CD14-positive monocyte (primary cell): ENCODE data around the gene QSER1. TPM values are rescaled to one million over a fixed set of nuclear protein-coding genes. Genes with fewer than 3 reads are reported as not detected.

Source experiments
- DNase-seq, 3 donors: peaks; one replicate each; pipeline ENCODE4 v3.0.0-alpha.2; 2011 to 2022
- H2AFZ ChIP-seq: 2 replicates; pipeline ENCODE4 v1.6.0; 2012; ENCODE audit warnings: mild to moderate bottlenecking, low read depth, low read length, inconsistent platforms; ENCODE audit not compliant: insufficient read depth, poor library complexity, severe bottlenecking
- H3K27ac ChIP-seq, 2 donors: 1 replicate in 1 of 2; 2 replicates in 1 of 2; pipeline ENCODE4 v1.5.1; 2012 to 2013; ENCODE audit warnings: low read length in 2 of 2, control low read depth in 1 of 2, inconsistent platforms in 1 of 2, low read depth in 1 of 2, mild to moderate bottlenecking in 1 of 2
- H3K27me3 ChIP-seq, 2 donors: one replicate each; pipeline versions ENCODE4 v1.6.0 to v1.6.1; 2011 to 2013; ENCODE audit warnings: low read length in 2 of 2; ENCODE audit not compliant: control insufficient read depth in 2 of 2, insufficient read depth in 2 of 2
- H3K36me3 ChIP-seq, 2 donors: replicated peaks in 1 of 2; 1 replicate in 1 of 2; 2 replicates in 1 of 2; pipeline versions ENCODE4 v1.5.1 to v1.6.1; 2012 to 2013; ENCODE audit warnings: low read length in 2 of 2, control low read depth in 1 of 2, inconsistent platforms in 1 of 2, mild to moderate bottlenecking in 1 of 2; ENCODE audit not compliant: insufficient read depth in 2 of 2, control insufficient read depth in 1 of 2
- H3K4me1 ChIP-seq, 2 donors: 1 replicate in 1 of 2; 2 replicates in 1 of 2; pipeline versions ENCODE4 v1.5.1 to v1.6.1; 2012 to 2013; ENCODE audit warnings: low read length in 2 of 2, control low read depth in 1 of 2, inconsistent platforms in 1 of 2, mild to moderate bottlenecking in 1 of 2, moderate library complexity in 1 of 2; ENCODE audit not compliant: insufficient read depth in 2 of 2, control insufficient read depth in 1 of 2
- H3K4me2 ChIP-seq: replicated peaks from 2 replicates; pipeline ENCODE3; 2012; ENCODE audit warnings: low read length, moderate library complexity, mild to moderate bottlenecking; ENCODE audit not compliant: poor library complexity, severe bottlenecking; ENCODE audit errors: extremely low read depth
- H3K4me3 ChIP-seq, 3 experiments: fragments of 200-600 bp in 1 of 3; sonication (generic) in 1 of 3; replicated peaks in 1 of 3; 1 replicate in 2 of 3; 2 replicates in 1 of 3; pipeline ENCODE4 v1.5.1; 2011 to 2013; ENCODE audit warnings: low read length in 3 of 3, mild to moderate bottlenecking in 3 of 3, control low read depth in 2 of 3, low read depth in 2 of 3, inconsistent platforms in 1 of 3, moderate library complexity in 1 of 3
- H3K79me2 ChIP-seq: 2 replicates; pipeline ENCODE4 v1.6.0; 2012; ENCODE audit warnings: mild to moderate bottlenecking, control low read depth, inconsistent platforms, low read length, moderate library complexity; ENCODE audit not compliant: insufficient read depth
- H3K9ac ChIP-seq: 2 replicates; pipeline ENCODE4 v1.6.0; 2017; ENCODE audit warnings: low read length, mild to moderate bottlenecking; ENCODE audit not compliant: insufficient read depth, poor library complexity, severe bottlenecking
- H3K9me3 ChIP-seq, 2 donors: replicated peaks in 1 of 2; 1 replicate in 1 of 2; 2 replicates in 1 of 2; pipeline versions ENCODE4 v1.5.1 to v1.6.1; 2012 to 2013; ENCODE audit warnings: low read length in 2 of 2, control low read depth in 1 of 2; ENCODE audit not compliant: control insufficient read depth in 1 of 2, insufficient read depth in 1 of 2
- H4K20me1 ChIP-seq: 2 replicates; pipeline ENCODE4 v1.6.0; 2012; ENCODE audit warnings: mild to moderate bottlenecking, low read length, control low read depth, moderate library complexity; ENCODE audit not compliant: insufficient read depth
- H3K27ac Mint-ChIP-seq, 7 donors: one replicate each; pipeline ENCODE4 v1.8.0; 2020; ENCODE audit warnings: mild to moderate bottlenecking in 7 of 7, mixed read lengths in 7 of 7, moderate library complexity in 6 of 7, inconsistent platforms in 2 of 7
- H3K27me3 Mint-ChIP-seq, 3 donors: one replicate each; pipeline ENCODE4 v1.8.0; 2021 to 2022; ENCODE audit warnings: low read depth in 3 of 3, mild to moderate bottlenecking in 3 of 3, mixed read lengths in 3 of 3, moderate library complexity in 3 of 3, inconsistent platforms in 1 of 3
- H3K36me3 Mint-ChIP-seq, 2 donors: one replicate each; pipeline ENCODE4 v1.8.0; 2020; ENCODE audit warnings: mixed read lengths in 2 of 2, inconsistent platforms in 1 of 2, mild to moderate bottlenecking in 1 of 2
- H3K4me1 Mint-ChIP-seq: one replicate; pipeline ENCODE4 v1.8.0; 2020; ENCODE audit warnings: mild to moderate bottlenecking, mixed read lengths
- H3K4me3 Mint-ChIP-seq, 2 donors: one replicate each; pipeline ENCODE4 v1.8.0; 2020; ENCODE audit warnings: mild to moderate bottlenecking in 2 of 2, mixed read lengths in 2 of 2, moderate library complexity in 1 of 2
- H3K9me3 Mint-ChIP-seq, 7 donors: one replicate each; pipeline ENCODE4 v1.8.0; 2020 to 2022; ENCODE audit warnings: mixed read lengths in 7 of 7, mild to moderate bottlenecking in 6 of 7, moderate library complexity in 6 of 7, inconsistent platforms in 2 of 7
- CTCF ChIP-seq: fragments of 200-600 bp; IDR thresholded peaks from one replicate; pipeline ENCODE4 v1.8.0; 2022; ENCODE audit warnings: antibody characterized with exemption, mild to moderate bottlenecking
- WGBS: methylation state at CpG from one replicate; pipeline ENCODE4 v1.1.5; 2013; ENCODE audit warnings: missing lambda C conversion rate; ENCODE audit not compliant: insufficient coverage; 5-methylcytosine and 5-hydroxymethylcytosine counted together
- intact Hi-C, 2 donors: fragments of 100-400 bp; cut with micrococcal nuclease; formaldehyde crosslinking; loops; one replicate each; pipeline versions ENCODE4 v1.15.0 to v1.15.1; 2023
- polyA plus RNA-seq, 3 donors: library from polyadenylated mRNA; depleted of rRNA in 1 of 3; unstranded in 2 of 3; stranded (reverse) in 1 of 3; fragments of 300-500 nt in 2 of 3; fragments of >200 nt in 1 of 3; fragmentation: Illumina TruSeq in 2 of 3; gene quantifications; 1 replicate in 2 of 3; 2 replicates in 1 of 3; pipeline ENCODE4 v1.2.3, GENCODE V29; 2012 to 2021

QSER1 gene
- polyA plus RNA-seq, 3 donors: 1.1 to 7.0 (median 2.5) TPM

- H3K4me1 Mint-ChIP-seq: peaks cover 7% of the 10 kb centered on the region
- no peaks in the 10 kb centered on the region for H3K27me3 ChIP-seq
- no peak overlapping the region for H3K27ac Mint-ChIP-seq
- no peaks in the 10 kb centered on the region for H3K9me3 Mint-ChIP-seq
- H3K79me2 ChIP-seq: peaks cover 54% of the 10 kb centered on the region
- no peaks in the 10 kb centered on the region for H3K9me3 ChIP-seq
- no peaks in the 10 kb centered on the region for H3K27me3 Mint-ChIP-seq
- H3K4me2 ChIP-seq: no peak overlapping the region
- no peak overlapping the region for H3K4me3 ChIP-seq
- no CpG with 5 or more reads among the region's 1 CpG for WGBS
- no peak for TF ChIP-seq CTCF
- DNase-seq: no peak
- intact Hi-C loops: no loop called here
- H3K9ac ChIP-seq: no peak overlapping the region
- no peak overlapping the region for H2AFZ ChIP-seq
- no peak overlapping the region for H3K27ac ChIP-seq
- no peaks in the 10 kb centered on the region for H3K4me1 ChIP-seq
- H3K36me3 ChIP-seq: no peaks in the 10 kb centered on the region
- peaks cover 3 to 5% of the 10 kb centered on the region in 2 donors for H3K36me3 Mint-ChIP-seq
- H3K4me3 Mint-ChIP-seq: no peak overlapping the region
- peaks cover 32% of the 10 kb centered on the region for H4K20me1 ChIP-seq
These were observed 28.6 kb downstream of the QSER1 start for GRCh38 chr11:32921204-32921603.

- no peaks in the 10 kb centered on the region for H3K4me1 Mint-ChIP-seq
- peaks cover 56 to 62% of the 10 kb centered on the region in 2 donors for H3K36me3 Mint-ChIP-seq
These were observed 39.0 kb downstream of the QSER1 start for GRCh38 chr11:32931606-32932005.

More at GRCh38 chr11:32931606-32932005, 39.0 kb downstream of the QSER1 start:
- TF ChIP-seq CTCF: no peak
- no CpG with 5 or more reads among the region's 1 CpG for WGBS
- no peak overlapping the region for H2AFZ ChIP-seq
- H3K27me3 ChIP-seq: no peaks in the 10 kb centered on the region
- H3K4me2 ChIP-seq: no peak overlapping the region
- H3K4me3 Mint-ChIP-seq: no peak overlapping the region
- H3K9me3 ChIP-seq: no peaks in the 10 kb centered on the region
- no peaks in the 10 kb centered on the region for H4K20me1 ChIP-seq
- DNase-seq: no peak
- H3K27ac ChIP-seq: no peak overlapping the region
- no peak overlapping the region for H3K27ac Mint-ChIP-seq
- H3K27me3 Mint-ChIP-seq: peaks cover 0 to 2% (median 0%) of the 10 kb centered on the region in 3 donors
- H3K9ac ChIP-seq: no peak overlapping the region
- H3K4me1 ChIP-seq: no peaks in the 10 kb centered on the region
- peaks cover 2% of the 10 kb centered on the region for H3K79me2 ChIP-seq
- no peaks in the 10 kb centered on the region for H3K9me3 Mint-ChIP-seq
- peaks cover 45 to 75% of the 10 kb centered on the region in 2 donors for H3K36me3 ChIP-seq
- no peak overlapping the region for H3K4me3 ChIP-seq
- intact Hi-C loops: no loop called here
